ENCODE results near the gene RAD51B. TPM values are rescaled to one million over a fixed set of nuclear protein-coding genes. Genes with fewer than 3 reads are reported as not detected.

Gene RAD51B
- total and polyA plus RNA-seq, 4 donors: 2.5 to 95.0 (median 9.6) TPM

GRCh38 chr14:68281497-68281896 lies 461.9 kb downstream of the RAD51B start:
- Histone ChIP-seq H3K4me1 (ENCODE audit: control insufficient read depth in 5 of 5, insufficient read depth in 5 of 5, low read length in 5 of 5) (peaks cover 0 to 30% (median 8%) of the 10 kb centered on the region in 5 donors), H3K27ac (ENCODE audit: low read depth in 1 of 2, low read length in 1 of 2) (no peak overlapping the region)
- WGBS, 2 donors: 91 to 95% methylated on average over 4 of the region's 4 CpGs

GRCh38 chr14:68282479-68283377 lies 463.1 kb downstream of the RAD51B start:
- 72 to 77% methylated on average over 6 of the region's 6 CpGs for whole genome bisulfite sequencing, 2 donors
- ATAC-seq (ENCODE audit: insufficient read depth, low FRiP score): no peak
- TF ChIP-seq, protein P1, sequence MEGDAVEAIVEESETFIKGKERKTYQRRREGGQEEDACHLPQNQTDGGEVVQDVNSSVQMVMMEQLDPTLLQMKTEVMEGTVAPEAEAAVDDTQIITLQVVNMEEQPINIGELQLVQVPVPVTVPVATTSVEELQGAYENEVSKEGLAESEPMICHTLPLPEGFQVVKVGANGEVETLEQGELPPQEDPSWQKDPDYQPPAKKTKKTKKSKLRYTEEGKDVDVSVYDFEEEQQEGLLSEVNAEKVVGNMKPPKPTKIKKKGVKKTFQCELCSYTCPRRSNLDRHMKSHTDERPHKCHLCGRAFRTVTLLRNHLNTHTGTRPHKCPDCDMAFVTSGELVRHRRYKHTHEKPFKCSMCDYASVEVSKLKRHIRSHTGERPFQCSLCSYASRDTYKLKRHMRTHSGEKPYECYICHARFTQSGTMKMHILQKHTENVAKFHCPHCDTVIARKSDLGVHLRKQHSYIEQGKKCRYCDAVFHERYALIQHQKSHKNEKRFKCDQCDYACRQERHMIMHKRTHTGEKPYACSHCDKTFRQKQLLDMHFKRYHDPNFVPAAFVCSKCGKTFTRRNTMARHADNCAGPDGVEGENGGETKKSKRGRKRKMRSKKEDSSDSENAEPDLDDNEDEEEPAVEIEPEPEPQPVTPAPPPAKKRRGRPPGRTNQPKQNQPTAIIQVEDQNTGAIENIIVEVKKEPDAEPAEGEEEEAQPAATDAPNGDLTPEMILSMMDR (IDR thresholded peaks at IDR 0.05; ENCODE audit: control extremely low read depth, extremely low read depth): no peak
- Histone ChIP-seq H3K4me3 (no peak overlapping the region), H3K4me1 (ENCODE audit: control insufficient read depth in 5 of 5, insufficient read depth in 5 of 5, low read length in 5 of 5) (peaks cover 0 to 30% (median 12%) of the 10 kb centered on the region in 5 donors), H3K9ac (ENCODE audit: insufficient read depth in 1 of 2, low read length in 2 of 2) (no peak overlapping the region), H3K9me3 (ENCODE audit: control insufficient read depth in 4 of 4, insufficient read depth in 3 of 4, low read length in 3 of 4) (no peaks in the 10 kb centered on the region), H3K27me3 (ENCODE audit: control insufficient read depth in 3 of 3, insufficient read depth in 3 of 3, low read length in 2 of 3) (no peaks in the 10 kb centered on the region), H3K36me3 (ENCODE audit: control insufficient read depth in 4 of 4, insufficient read depth in 4 of 4, low read length in 4 of 4) (no peaks in the 10 kb centered on the region), H3K27ac (ENCODE audit: low read depth in 1 of 2, low read length in 1 of 2) (peak overlapping the region in 1 of 2 donors; percentile 27)
- DNase-seq: no peak

More at GRCh38 chr14:68281497-68281896, 461.9 kb downstream of the RAD51B start:
- TF ChIP-seq, protein P1 (IDR thresholded peaks at IDR 0.05; ENCODE audit: control extremely low read depth, extremely low read depth): no peak
- no peak for DNase-seq
- Histone ChIP-seq H3K9me3 (ENCODE audit: control insufficient read depth in 4 of 4, insufficient read depth in 3 of 4, low read length in 3 of 4) (no peaks in the 10 kb centered on the region), H3K27me3 (ENCODE audit: control insufficient read depth in 3 of 3, insufficient read depth in 3 of 3, low read length in 2 of 3) (no peaks in the 10 kb centered on the region), H3K9ac (ENCODE audit: insufficient read depth in 1 of 2, low read length in 2 of 2) (no peak overlapping the region), H3K36me3 (ENCODE audit: control insufficient read depth in 4 of 4, insufficient read depth in 4 of 4, low read length in 4 of 4) (no peaks in the 10 kb centered on the region), H3K4me3 (no peak overlapping the region)
- ATAC-seq (ENCODE audit: insufficient read depth, low FRiP score): no peak

DNA sequence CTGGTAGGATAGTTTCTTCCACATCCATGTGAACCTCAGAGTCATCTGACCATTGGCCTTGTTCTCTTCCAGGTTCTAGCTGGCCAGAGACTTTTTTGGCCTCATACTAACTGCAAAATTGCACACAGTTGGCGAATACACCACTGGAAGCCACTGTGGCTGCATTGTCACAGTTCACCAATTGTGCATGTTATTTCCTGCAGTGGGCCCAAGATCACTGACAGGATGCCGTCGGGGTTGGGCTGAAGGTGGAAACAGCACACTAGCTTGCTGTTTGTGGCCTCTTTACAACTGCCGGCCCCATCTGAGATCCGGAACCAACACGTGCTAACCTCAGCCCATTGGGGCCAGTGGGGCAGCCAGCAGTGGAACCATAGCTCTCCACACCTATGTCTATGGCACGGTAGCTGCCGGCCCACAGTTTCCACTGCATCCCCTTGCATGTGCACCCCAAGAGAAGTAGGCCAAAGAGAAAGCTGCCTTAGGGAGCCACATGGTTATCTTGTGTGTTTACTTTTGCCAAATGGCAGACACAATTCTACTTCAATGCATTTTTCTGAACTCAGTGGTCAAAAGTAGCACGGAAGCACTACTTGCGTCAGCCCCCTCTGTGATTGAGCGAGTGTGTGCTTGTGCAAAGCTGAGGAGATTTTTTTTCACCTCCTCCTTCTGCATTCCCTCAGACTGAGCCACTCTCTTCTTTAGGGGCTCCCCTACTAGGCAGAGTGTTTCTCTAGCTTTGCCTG lies 464.0 kb downstream of the RAD51B start:
- 34 to 52% methylated on average over 11 of the region's 11 CpGs for WGBS, 2 donors
- TF ChIP-seq, protein P1 (IDR thresholded peaks at IDR 0.05; ENCODE audit: control extremely low read depth, extremely low read depth): no peak
- H3K27ac ChIP-seq (ENCODE audit: low read depth in 1 of 2, low read length in 1 of 2): peak overlapping the region in 1 of 2 donors; percentile 27
- no peak for DNase-seq
- H3K9me3 ChIP-seq (ENCODE audit: control insufficient read depth in 4 of 4, insufficient read depth in 3 of 4, low read length in 3 of 4): no peaks in the 10 kb centered on the region
- no peaks in the 10 kb centered on the region for H3K27me3 ChIP-seq (ENCODE audit: control insufficient read depth in 3 of 3, insufficient read depth in 3 of 3, low read length in 2 of 3)
- ATAC-seq (ENCODE audit: insufficient read depth, low FRiP score): peak; percentile 20
- H3K36me3 ChIP-seq (ENCODE audit: control insufficient read depth in 4 of 4, insufficient read depth in 4 of 4, low read length in 4 of 4): no peaks in the 10 kb centered on the region
- H3K4me1 ChIP-seq (ENCODE audit: control insufficient read depth in 5 of 5, insufficient read depth in 5 of 5, low read length in 5 of 5): peaks cover 0 to 30% (median 12%) of the 10 kb centered on the region in 5 donors
- no peak overlapping the region for H3K9ac ChIP-seq (ENCODE audit: insufficient read depth in 1 of 2, low read length in 2 of 2)
- no peak overlapping the region for H3K4me3 ChIP-seq
